ENCODE results near the gene NXN.

DNA sequence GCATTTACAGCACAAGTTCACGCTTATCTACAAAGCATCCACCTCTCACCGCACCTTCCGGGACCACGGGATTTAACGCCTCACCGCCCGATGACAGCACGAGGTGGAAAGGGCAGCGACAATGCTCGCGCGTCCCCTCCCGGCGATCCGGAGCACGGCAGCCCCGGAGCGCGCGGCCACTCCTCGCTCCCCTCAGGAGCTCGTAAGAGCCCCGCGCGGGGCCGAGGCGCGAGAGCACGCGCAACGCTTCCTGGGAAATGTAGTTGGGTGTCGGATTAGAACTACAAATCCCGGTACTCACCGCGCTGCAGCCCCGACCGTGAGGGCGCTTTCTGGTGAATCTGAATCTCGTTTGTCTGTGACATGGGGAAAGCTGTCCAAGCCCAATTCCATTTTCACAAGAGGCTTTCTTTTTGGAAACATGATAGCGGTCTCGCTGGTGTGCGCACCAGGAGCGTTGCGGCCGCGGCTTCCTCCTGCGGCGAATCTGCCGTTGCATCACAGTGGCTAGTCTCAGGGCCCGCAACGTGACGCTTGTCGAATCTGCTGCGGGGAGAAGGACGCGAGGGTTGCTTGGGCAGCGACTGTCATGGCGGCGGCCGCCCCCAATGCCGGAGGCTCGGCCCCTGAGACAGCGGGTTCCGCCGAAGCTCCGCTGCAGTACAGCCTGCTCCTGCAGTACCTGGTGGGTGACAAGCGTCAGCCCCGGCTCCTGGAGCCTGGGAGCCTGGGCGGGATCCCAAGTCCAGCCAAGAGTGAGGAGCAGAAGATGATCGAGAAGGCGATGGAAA, 17.2 kb upstream of the NXN start, which contains the start of gene TIMM22:
- no peak for TF ChIP-seq EZH2 (IDR thresholded peaks at IDR 0.05; ENCODE audit: insufficient read depth, poor library complexity, severe bottlenecking)
- TF ChIP-seq EZH2phosphoT487 (IDR thresholded peaks at IDR 0.05; ENCODE audit: insufficient read depth, low read depth), result no peak

Data from GM23248 (cell line).